ENCODE measurements around the gene WBP1.
A peak's percentile ranks its signal among the peaks of the same experiment; 100 is the strongest.

DNA sequence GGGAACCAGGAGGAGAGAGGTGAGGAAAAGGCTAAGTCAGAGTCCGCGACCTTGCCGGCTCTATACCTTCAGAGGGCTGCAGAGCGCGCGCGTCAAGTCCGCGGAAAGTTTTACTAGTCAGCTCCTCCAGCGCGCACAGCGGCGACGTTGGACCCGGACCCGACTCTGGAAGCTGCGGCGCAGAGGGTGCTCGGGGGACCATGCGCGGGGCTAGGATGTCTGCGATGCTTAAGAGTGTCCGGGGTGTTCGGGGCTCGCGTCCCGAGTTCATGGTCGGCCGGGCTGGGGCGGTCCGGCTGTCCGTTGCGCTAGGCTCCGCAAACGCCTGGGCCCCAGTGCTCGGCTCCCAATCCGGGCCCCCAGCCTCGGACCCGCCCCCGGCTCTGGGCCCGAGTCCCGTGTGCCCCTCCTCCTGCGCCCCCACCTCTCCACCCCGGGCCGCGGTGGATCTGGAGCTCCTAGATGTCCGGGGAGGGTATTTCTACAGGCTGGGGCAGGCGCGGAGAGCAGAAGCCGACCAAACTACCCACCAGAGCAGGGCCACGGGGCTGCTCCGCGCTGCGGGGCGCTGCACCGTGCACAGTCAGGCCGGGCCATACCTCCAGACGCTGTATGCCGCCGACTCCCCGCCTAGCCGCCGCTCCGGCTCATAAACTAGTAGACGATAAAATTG lies 41.2 kb downstream of the WBP1 start, which contains the start of gene LBX2:
- TF ChIP-seq, protein P1, sequence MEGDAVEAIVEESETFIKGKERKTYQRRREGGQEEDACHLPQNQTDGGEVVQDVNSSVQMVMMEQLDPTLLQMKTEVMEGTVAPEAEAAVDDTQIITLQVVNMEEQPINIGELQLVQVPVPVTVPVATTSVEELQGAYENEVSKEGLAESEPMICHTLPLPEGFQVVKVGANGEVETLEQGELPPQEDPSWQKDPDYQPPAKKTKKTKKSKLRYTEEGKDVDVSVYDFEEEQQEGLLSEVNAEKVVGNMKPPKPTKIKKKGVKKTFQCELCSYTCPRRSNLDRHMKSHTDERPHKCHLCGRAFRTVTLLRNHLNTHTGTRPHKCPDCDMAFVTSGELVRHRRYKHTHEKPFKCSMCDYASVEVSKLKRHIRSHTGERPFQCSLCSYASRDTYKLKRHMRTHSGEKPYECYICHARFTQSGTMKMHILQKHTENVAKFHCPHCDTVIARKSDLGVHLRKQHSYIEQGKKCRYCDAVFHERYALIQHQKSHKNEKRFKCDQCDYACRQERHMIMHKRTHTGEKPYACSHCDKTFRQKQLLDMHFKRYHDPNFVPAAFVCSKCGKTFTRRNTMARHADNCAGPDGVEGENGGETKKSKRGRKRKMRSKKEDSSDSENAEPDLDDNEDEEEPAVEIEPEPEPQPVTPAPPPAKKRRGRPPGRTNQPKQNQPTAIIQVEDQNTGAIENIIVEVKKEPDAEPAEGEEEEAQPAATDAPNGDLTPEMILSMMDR (conservative IDR thresholded peaks at IDR 0.05; ENCODE audit: low read depth, low read length): no peak
- peak; percentile 43 for TF ChIP-seq EZH2 (IDR thresholded peaks at IDR 0.05; ENCODE audit: borderline replicate concordance, low read depth, low read length, poor library complexity, severe bottlenecking)

All from A673 (cell line).